Frontal cortex (tissue), 4 donors: Measurements from ENCODE around the gene ITGA3. TPM values are rescaled to one million over a fixed set of nuclear protein-coding genes. Genes with fewer than 3 reads are reported as not detected.

Source experiments
- DNase-seq, 2 donors: peaks; one replicate each; pipeline ENCODE4 v3.0.0; 2012; ENCODE audit warnings: low spot score in 2 of 2
- FAIRE-seq: peaks from 2 replicates; lab custom pipeline; 2012; peaks lifted over from hg19 to GRCh38; lab: Jason Lieb, UNC
- total RNA-seq: library from RNA; depleted of rRNA; stranded (reverse); fragments of >200 nt; gene quantifications from one replicate; pipeline ENCODE4 v1.2.3, GENCODE V29; 2014
- donor health status: control.
- donor health status: control.
- donor health status: control.

Gene ITGA3
- total RNA-seq, 1 donor from 2014 or later, result 20.0 TPM

DNA sequence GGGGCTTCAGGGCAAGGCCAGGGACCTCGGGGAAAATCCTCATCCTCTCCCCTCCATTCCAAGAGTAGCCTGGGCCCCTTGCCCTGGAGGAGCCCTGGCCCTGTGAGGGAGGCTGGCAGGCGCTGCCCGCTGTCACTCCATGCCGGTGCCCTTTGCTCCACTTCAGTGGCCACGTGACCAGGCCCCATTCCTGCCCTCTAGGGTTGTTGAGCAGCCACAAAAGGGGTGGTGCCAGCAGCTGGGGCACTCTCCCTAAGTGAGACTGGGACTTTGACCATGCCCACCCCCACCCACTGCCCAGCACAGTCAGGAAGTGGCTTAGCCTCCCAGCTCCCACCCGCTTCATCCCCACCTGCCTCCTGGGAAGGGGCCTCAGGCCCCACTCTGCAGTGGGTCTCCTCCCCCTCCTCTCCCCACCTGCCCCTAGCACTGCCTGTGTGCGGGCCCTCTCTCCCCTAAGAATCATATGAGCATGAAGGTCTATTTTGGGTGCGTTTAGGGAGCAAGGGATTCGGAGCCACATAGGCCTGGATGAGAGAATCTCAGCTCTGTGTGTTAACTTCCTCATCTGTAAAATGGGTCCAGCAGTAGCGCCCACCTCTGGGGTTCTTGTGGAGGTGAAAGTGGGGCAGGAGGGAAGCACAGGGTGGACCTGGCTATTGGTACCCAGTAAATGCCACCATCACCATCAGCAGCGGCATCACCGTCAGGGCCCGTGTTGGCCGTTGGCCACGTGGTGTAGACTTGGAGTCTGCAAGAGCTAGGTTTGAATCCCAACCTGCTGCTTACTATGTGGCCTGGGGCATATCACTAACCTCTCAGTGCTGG is 46.5 kb downstream of the ITGA3 start:
- no peak for FAIRE-seq
- DNase-seq, result peak; percentile 67 to 71

DNA sequence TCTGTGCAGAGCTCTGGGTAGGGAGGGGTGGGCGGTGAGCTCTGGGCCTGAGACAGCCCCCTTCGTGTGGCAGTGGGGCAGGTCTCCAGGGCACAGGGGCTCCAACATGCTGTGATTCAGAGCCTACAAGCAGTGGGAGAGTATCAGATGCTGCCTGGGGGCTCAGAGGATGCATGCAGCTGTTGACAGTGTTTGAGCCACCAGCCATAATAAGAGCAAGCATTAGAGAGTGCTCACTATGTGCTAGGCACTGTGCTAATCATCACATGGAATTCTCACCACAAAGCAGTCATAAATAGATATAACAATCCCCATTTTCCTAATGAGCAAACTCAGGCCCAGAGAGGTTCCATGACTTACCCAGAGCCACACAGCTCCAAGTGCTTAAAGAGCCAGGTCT is 47.3 kb downstream of the ITGA3 start:
- FAIRE-seq (no peak), DNase-seq (no peak)

DNA sequence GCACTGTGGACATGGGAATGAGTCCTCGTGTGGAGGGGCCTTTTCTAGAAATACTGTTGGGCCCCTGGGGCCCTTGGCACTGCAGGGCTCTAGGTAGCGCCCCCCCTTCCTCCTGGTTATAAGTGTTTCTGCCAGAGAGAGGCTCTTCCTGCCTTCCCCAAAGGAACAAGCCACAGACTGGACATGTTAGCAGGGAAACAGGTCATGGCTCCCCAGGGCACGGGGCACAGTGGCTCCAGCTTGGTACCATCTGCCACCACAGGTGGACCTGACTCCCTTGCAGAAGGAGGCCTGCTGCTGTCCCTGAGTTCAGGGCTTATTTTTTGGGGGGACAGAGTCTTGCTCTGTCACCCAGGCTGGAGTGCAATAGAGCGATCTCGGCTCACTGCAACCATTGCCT is 48.0 kb downstream of the ITGA3 start:
- DNase-seq (no peak), FAIRE-seq (no peak)

DNA sequence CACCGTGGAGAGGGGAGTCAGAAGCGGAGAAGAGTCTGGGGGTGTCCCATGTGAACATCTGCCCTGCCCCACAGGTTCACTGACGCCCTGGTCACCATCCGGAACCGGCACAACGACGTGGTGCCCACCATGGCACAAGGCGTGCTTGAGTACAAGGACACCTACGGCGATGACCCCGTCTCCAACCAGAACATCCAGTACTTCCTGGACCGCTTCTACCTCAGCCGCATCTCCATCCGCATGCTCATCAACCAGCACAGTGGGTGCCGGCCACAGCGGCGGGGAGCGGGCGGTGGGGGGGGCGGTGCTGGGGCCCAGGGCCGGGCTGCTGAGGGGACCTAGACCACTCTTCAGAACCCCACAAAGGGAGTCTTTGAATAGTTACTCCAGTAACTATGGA is 49.9 kb downstream of the ITGA3 start:
- DNase-seq, result no peak
- no peak for FAIRE-seq

DNA sequence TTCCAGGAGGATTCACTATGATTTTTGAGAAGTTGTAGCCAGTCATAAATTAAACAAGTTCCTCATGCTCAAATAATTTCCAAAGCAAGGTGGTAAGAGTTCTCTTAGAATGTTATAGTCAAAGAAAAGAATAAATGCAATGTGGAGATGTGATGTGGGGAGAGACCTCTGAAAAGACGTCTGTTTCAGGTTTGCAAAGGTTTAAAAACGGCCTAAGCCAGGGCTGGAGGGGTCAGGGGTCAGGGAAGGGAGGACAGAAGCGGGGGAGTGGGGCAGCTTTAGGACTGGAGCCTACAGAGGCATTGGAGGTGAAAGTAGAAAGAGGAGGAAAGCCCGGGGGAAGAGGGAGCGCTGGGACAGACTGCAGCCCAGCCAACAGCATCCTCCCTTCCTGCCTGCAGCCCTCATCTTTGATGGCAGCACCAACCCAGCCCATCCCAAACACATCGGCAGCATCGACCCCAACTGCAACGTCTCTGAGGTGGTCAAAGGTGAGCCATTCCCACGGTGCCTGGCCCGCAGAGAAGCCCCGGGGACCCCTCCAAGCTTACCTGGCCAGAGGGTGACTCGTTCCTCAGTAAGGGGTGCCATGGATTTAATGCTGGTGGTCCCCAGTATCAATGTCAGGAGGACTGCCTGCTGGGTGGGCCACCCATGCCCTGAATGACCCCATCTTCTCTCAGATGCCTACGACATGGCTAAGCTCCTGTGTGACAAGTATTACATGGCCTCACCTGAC is 50.7 kb downstream of the ITGA3 start:
- no peak for DNase-seq
- FAIRE-seq, result no peak

DNA sequence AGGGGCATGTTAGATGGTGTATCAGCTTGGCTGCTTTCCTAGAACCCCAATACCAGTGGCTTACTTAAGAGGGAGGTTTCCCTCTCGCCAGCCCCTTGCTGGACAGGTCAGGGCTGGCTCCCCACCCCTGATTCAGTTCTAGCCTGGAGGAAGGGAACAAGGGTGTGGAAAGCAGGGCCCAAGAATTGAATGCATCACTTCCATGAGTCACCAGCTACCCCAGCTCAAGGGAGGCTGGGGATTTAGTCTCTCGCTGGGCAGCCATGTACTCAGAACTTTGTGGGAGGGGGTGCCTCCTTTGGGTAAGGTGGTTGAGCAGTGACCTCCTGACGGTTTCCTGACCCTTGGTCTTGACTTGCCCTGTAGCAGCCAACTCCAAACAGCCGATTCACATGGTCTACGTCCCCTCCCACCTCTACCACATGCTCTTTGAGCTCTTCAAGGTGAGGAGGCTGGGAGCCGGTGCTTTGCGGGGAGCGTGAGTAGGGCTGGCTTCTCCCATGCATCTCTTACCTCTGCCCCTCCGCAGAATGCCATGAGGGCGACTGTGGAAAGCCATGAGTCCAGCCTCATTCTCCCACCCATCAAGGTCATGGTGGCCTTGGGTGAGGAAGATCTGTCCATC is 52.0 kb downstream of the ITGA3 start:
- DNase-seq (no peak), FAIRE-seq (no peak)

DNA sequence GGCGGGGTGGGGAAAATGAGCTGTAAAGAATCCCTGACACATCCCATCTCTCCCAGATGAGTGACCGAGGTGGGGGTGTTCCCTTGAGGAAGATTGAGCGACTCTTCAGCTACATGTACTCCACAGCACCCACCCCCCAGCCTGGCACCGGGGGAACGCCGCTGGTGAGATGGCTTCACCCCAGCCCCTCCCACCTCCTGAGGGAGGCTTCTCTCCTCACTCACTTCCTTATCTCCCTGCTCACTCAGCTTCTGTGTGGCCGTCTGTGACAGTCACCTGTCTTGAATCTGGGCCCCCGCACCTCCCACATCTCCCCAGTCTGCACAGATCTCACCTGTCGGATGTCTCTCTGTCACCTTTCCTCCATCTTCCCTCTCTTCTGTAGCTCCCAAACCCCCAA is 52.6 kb downstream of the ITGA3 start:
- FAIRE-seq (no peak), DNase-seq (no peak)

DNA sequence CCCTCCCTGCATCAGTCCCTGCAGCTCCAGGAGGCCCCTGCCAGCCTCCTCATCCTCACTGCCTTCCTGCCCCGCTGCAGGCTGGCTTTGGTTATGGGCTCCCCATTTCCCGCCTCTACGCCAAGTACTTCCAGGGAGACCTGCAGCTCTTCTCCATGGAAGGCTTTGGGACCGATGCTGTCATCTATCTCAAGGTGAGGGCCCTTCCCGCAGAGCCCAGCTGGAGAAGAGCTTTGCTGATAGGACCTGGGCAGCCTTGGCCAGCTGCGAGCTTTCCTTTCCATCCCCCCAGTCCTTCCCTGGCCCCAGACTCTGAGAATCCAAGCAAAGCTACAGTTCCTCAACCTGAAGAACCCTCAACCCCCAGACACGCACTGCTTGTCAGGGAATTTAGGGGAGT is 53.3 kb downstream of the ITGA3 start:
- DNase-seq, result no peak
- no peak for FAIRE-seq

DNA sequence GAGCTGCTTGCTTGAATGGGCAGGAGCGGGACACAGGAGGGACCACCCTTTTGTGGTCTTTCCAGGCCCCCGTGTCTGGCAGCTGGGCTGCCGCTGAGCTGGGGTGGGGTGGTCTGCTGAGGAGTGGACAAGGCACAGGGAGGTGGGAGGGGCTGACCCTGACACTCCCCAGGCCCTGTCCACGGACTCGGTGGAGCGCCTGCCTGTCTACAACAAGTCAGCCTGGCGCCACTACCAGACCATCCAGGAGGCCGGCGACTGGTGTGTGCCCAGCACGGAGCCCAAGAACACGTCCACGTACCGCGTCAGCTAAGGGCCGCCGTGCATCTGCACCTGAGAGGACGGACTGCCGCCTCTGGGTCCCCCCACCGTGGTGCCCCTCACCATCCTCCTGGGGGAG is 53.9 kb downstream of the ITGA3 start:
- FAIRE-seq, result no peak
- no peak for DNase-seq

DNA sequence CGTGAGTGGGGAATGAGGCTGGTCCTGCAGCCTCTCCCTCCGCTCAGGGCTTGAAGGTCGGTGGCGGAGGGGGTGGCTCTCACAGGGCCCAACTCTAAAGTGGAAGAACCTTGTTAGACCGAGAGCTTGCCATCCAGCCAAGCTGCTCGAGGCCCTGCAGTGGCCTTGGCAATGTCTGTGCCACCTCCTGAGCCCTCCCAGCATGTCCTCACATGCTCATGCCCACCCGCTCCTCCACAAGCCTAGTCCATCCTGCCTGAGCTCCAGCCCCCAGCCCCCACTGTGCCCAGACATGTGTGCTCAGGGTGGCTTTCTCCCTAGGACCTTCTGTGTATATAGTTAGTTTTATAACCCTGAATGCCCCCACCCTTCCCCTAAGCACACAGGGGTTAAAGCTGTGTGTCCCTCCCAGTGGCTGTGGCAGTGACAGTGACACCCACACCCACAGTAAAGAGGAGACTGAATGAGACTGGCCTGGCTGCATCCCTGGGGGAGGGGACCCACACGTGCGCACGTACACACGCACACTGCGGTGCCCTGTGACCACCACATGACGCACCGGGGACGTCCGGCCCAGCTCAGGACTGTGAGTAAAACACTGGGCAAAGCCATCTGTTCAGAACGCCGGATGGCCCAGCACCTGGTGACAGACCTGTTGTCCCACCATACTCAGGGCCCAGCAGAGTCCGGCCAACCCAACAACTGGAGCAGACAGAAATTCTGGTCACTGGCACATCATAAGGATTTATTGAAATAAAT is 54.9 kb downstream of the ITGA3 start:
- DNase-seq, result no peak

DNA sequence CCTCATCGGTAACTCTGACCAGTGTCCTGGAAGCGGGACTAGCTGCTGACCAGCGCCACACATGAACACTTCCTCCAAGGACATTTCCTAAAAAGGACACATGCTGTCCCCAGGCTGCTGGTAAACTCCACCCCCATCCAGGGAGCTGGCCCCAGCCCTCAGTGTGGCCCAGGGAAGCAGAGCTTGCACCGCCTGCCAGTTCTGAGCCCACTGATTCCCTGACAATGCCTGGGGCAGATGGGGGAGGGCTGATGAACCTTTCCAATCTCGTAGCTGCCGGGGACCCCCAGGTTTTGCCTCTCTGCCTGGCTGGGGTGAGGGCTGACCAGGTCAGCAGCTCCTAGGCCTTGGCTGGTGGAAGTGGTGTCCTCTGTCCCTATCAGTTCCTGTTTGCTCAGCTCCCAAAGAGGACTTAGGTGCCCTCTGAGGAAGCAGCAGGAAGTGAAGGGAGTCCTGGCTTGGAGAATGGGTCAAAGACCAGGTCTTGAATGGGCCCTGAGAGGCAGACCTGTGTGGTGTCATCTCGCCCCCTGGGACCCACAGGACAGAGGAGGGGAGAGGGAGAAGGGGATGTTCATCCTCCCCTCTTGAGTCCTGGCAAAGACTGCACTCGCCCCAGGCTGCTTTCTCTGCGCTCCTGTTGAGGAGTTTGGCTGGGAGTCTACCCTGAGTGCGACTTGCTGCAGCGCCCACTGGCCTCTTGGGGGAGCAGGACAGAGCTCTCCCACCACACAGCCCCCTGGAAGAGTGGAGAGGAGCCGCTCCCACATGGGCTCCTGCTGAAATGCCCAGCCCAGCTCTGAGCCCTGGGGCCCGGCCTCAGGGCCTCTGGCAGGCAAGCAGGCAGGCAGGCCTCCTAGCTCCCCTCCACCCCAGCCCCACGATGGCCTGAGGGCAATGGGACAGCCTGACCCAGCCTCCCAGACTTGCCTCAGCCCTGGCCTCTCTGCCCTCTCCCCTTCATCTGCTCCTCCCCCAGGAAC is 56.1 kb downstream of the ITGA3 start:
- DNase-seq (peak in 1 of 2 donors; percentile 70), FAIRE-seq (no peak)

More for the DNA sequence above, 54.9 kb downstream of the ITGA3 start:
- no peak for FAIRE-seq

DNA sequence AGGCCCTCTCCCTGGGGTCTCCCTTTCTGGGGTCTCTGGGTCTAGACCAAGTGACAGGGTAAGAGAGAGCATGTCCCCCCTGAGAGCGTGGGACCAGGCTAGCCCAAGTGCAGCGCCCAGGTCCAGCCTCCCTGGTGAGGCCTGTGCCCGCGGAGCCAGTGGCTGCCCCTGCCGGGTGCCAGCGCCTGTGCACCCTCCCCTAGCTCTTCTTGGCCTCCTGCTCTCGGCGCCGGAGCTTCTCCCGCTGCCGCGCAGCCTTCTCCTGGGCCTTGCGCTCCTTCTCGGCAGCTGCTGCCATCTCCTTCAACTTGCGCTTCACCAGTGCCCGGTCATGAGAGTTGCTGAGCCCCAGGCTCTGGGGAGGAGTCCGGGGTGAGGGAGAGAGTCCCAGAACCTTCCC is 56.8 kb downstream of the ITGA3 start:
- FAIRE-seq, result no peak

DNA sequence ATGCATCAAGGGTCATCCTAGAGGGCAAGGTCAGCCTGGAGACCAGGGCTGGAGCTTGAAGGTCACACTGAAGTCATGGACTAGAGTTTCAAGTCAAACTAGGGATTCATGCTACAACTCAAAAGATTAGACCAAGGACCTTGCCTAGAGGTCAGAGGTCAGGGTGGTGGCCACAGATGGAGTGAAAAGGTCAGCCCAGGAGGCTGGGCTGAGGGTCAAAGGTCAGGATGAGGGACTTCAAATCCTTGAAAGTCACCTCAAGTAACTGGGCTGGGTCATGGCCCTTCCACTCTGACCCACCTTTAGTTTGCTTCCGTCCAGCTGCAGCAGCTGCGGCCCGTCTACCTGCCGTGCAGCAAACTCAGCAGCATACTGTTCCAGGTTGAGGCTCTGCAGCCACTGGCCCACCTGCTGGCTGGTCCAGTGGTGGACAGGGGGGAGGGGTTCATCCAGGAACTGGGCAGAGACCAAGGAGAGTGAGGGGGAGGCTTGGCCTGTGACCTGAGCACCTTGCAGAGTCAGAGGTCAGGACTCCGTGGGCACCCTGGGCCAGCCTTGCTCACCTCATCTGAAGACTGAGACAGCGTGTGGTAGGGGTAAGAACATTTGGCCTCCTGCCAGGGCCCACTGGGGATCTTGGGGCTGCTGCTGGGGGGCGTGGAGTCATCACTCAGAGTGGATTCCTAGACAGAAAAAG is 57.9 kb downstream of the ITGA3 start:
- FAIRE-seq (no peak), DNase-seq (no peak)

More for the DNA sequence above, 56.8 kb downstream of the ITGA3 start:
- no peak for DNase-seq

DNA sequence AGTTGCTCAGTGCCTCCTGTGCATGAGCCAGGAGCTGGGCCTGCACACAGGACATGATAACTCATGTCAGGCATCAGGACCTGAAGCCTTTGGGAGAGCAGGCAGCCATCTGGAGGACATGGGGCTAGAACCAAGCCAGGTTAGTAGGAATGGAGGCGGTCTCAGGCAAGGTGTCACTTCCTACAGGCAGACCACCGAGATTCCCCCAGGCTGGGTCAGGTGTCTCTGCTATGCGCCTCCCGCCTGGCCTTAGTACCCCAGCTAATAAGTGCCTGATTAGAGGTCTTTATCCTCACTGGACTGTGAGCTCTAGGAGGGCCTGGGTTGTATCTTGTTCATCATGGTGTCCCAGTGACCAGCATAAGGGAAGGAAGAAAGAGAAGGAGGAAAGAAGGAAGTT is 58.5 kb downstream of the ITGA3 start:
- DNase-seq (no peak), FAIRE-seq (no peak)

DNA sequence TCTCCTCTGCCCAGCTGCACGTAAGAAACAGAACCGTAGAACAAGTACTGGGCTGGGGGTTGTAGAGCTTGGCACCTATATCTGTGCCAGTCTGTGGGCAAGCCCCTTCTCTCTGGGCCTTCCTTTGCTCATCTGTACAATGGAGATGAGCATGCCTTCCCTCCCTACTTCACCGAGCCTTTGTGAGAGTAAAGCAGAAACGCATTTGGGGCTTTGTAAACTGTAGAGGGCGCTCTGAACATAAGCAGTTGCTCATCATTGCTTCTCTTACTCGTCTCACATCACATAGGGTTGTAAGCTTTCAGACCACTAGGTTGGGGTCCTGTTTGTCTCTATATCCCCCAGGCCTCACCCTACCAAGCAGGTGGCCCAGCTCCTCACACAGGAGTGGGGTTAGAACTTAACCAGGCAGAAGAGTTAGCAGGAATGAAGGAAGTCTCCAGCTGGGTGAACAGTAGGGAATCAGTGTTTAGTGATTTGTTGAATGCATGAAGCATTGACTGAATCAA is 59.0 kb downstream of the ITGA3 start:
- DNase-seq (no peak), FAIRE-seq (no peak)

DNA sequence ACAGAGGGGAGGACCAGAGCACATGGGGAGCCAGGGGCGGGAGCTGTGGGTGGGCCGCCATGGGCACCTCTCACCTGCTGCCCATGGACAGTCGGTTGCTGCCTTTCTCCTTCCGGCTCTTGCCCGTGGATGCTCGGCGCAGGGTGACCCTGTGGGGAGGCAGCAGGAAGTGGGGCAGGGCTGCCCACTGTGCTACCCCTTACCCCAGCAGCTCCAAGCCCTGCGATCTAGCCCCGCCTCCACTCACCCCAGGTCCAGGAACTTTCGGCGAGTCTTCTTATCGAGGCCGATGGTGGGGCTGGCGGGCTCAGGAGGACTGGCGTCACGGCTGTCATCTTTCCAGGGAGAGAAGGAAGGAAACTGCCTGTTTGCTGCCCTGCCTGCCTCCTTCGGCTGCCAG is 59.8 kb downstream of the ITGA3 start:
- DNase-seq (no peak), FAIRE-seq (no peak)

DNA sequence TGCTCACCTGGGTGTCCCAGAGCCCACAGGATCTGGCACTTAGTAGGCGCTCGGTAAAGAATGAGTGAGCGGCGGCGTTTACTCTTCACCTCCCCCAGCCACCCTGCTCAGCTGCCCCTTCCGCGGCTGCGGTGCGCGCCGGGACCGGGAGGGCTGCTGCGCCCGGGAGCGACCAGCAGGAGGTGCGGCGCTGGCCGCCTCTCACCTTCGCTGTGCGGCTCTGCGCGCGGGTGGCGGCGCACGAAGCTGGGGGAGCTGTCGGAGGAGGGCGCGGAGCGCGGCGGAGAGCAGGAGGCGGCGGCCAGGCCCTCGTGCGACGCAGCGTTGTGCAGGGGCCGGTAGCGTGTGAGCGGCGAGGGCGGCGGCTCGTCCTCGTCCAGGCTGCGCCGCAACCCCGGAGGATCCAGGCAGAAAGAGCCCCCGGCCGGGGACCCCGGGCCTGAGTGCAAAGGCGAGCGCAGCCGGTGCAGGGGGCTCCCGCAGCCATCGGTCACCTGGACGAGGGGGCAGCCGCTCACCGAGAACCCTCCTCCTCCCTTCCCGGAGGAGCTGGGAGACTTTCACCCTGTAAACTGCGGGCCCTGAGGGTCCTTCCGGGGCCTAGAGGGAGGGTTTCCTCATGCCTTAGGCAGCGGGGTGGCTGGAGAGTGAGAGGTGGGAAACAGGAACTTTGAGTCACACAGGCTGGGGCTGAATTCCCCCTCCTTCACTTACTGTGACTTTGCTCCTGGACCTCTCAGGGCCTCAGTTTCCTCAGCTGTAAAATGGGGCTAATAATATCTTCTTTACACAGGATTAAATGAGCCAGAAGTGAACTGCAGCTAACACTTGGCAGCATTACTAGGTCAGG is 61.5 kb downstream of the ITGA3 start:
- no peak for FAIRE-seq
- DNase-seq, result no peak
